ENCODE results near the gene CCDC200. TPM values are rescaled to one million over a fixed set of nuclear protein-coding genes. Genes with fewer than 3 reads are reported as not detected.

CCDC200 gene
- total RNA-seq, 1 experiment from 2014 or later: not detected

GRCh38 chr17:43211480-43212402 lies 16.7 kb downstream of the CCDC200 start, which contains the start of gene TMEM106A:
TMEM106A (plus strand) TSS chr17:43211875; CDS start chr17:43213042, 1,167 bp downstream.
- POLR2A ChIA-PET: interaction anchor here (0.9 to 4.0 kb wide), 7 partner anchors 10 to 187 kb away, joined by 4 to 33 read pairs (median 5); partner anchors contain the start of gene NBR1
- peak; percentile 91 for TF ChIP-seq POLR2AphosphoS5 (IDR thresholded peaks at IDR 0.05; ENCODE audit: low read depth, low read length)
- TF ChIP-seq CTCF (IDR thresholded peaks at IDR 0.05 in 2 of 3, conservative IDR thresholded peaks at IDR 0.05 in 1 of 3; ENCODE audit: borderline replicate concordance in 1 of 3, insufficient read depth in 1 of 3, low read depth in 2 of 3, low read length in 2 of 3): peak in 2 of 3 experiments; percentile 43 to 53; a peak in 3 of 6 replicates
- TF ChIP-seq POLR2A (IDR thresholded peaks at IDR 0.05; ENCODE audit: borderline replicate concordance, extremely low read depth, insufficient read depth, insufficient read length): peak; percentile 20
- TF ChIP-seq JUND (IDR thresholded peaks at IDR 0.05): no peak
- peak; percentile 21; the same call in 1 of the 2 replicates for TF ChIP-seq SP1 (IDR thresholded peaks at IDR 0.05; ENCODE audit: low read depth)
- peak; percentile 58; the same call in 1 of the 2 replicates for TF ChIP-seq ELF1 (IDR thresholded peaks at IDR 0.05; ENCODE audit: borderline replicate concordance, low read depth)
- no peak for TF ChIP-seq RAD21 (IDR thresholded peaks at IDR 0.05; ENCODE audit: low read depth)
- peak; percentile 25; the same call in 1 of the 2 replicates for TF ChIP-seq ZFX (IDR thresholded peaks at IDR 0.05)
- peak; percentile 67 for TF ChIP-seq SIN3A (IDR thresholded peaks at IDR 0.05; ENCODE audit: low read depth)
- RAD21 ChIA-PET (ENCODE audit: low non-redundant PET in 1 of 2, low total read pairs in 2 of 2, uncharacterized antibody in 2 of 2, unreplicated experiment in 2 of 2): interaction anchor here in 1 of 2 experiments (0.5 kb wide), 1 partner anchor 54 kb away, joined by 3 read pairs; no protein-coding TSS in a partner anchor
- CTCF ChIA-PET: no interaction called here
- DNase-seq (ENCODE audit: low read depth, low spot score) (peak; percentile 43), ATAC-seq (peak; percentile 91)
- Histone ChIP-seq H3K4me1 (ENCODE audit: control insufficient read depth in 1 of 2, insufficient read depth in 2 of 2, low read length in 2 of 2) (peaks cover 6 to 19% of the 10 kb centered on the region in 2 experiments; a peak in 2 of 4 replicates), H3K27me3 (ENCODE audit: insufficient read depth, low read length) (no peaks in the 10 kb centered on the region), H4K20me1 (ENCODE audit: insufficient read depth) (no peaks in the 10 kb centered on the region), H3K9me2 (ENCODE audit: insufficient read depth) (no peaks in the 10 kb centered on the region), H3K27ac (ENCODE audit: low read depth, low read length) (peak within 1 kb of the TSS; percentile 64), H3K4me2 (ENCODE audit: low read length) (peak within 1 kb of the TSS; percentile 73), H3K79me2 (ENCODE audit: insufficient read depth, low read length) (no peaks in the 10 kb centered on the region), H3K9ac (ENCODE audit: low read length) (peak within 1 kb of the TSS; percentile 76), H3K36me3 (ENCODE audit: control insufficient read depth in 1 of 2, insufficient read depth in 2 of 2, low read length in 2 of 2) (no peaks in the 10 kb centered on the region), H3K9me3 (ENCODE audit: control insufficient read depth in 1 of 2, insufficient read depth in 1 of 2, low read depth in 1 of 2, low read length in 2 of 2) (no peaks in the 10 kb centered on the region), H3K4me3 (replicated peaks in 1 of 2; ENCODE audit: low read depth in 1 of 2, low read length in 2 of 2) (peak within 1 kb of the TSS; percentile 63 to 78), H2AFZ (ENCODE audit: low read depth, low read length, poor library complexity, severe bottlenecking) (peak within 1 kb of the TSS; percentile 66)
- intact Hi-C loops (cut with micrococcal nuclease): no loop called here
- TSS peak; percentile 50 for BruUV-seq (replicated peaks)
